Inflammatory macrophage treated with lipopolysaccharide for 4 hours (primary cell): Measurements from ENCODE around the gene TRDN.
"Not testable (repeated sequence)": the region's sequence is repeated elsewhere in the genome, so short reads cannot be mapped to it uniquely, and the experiment has no call there.

ENCODE experiments used
- DNase-seq: peaks from one replicate; pipeline ENCODE4 v3.0.0-alpha.2; 2020

Gene TRDN

GRCh38 chr6:123393331-123393730, 243.4 kb downstream of the TRDN start:
- DNase-seq, result no peak

DNA sequence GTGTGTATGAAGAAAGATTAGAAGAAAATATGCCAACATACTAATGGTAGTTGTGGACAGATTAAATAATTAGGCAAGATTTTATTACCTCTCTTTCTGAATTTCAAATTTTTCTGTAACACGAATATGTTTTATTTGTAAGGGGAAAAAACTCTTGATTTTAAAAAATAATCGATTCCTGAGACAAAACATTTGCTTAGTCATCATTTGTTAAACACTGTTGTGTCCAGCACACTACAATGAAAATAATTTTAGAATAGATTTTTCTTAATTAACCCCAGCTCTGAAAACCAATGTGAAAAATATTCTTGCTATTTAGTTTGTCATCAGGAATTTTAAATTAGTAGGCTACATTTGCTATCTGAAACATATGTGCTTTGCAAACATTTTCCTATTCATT, 253.0 kb downstream of the TRDN start:
- no peak for DNase-seq

- no peak for DNase-seq
These were observed 256.5 kb downstream of the TRDN start for GRCh38 chr6:123380257-123380656.

DNA sequence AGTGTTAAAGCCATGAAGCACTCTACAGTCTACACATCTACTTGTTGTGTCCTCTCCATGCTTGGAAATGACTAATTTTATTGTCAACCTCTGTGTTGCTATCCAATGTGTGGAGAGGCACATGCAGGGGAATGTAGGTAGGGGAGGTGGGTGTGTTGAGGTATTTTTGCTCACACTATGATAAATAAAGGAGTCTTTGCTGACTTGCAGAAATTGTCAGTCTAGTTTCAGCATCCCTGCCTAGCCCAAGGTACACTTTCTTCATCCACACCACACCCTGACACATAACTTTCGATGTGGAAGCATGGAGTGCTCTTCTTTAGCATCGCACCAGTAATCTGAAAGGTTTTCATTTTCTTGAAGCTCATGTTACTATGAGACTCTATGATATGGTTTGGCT, 264.0 kb downstream of the TRDN start:
- DNase-seq, result no peak

- no peak for DNase-seq
These were observed 272.8 kb downstream of the TRDN start for GRCh38 chr6:123363912-123364311.

GRCh38 chr6:123360359-123360758, 276.4 kb downstream of the TRDN start:
- no peak for DNase-seq

- no peak for DNase-seq
These were observed 284.0 kb downstream of the TRDN start for GRCh38 chr6:123352705-123353104.

GRCh38 chr6:123352279-123352678, 284.5 kb downstream of the TRDN start:
- DNase-seq, result no peak

DNA sequence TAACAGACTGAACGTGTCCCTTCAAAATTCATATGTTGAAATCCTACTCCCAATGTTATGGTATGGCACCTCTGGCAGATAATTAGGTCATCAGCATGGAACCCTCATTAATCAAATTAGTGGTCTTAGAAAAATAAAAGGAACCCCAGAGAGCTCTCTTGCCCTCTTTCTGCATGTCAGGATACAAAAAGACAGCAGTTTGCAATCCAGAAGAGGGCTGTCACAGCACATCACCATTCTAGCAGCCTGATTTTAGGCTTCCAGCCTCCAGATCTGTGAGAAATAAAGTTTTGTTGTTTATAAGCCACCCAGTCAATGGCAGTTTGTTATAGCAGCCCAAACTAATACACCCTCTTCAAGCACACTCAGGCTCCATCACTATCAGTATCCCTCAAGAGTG, 292.9 kb downstream of the TRDN start:
- no peak for DNase-seq

GRCh38 chr6:123338394-123338793, 298.4 kb downstream of the TRDN start:
- no peak for DNase-seq

DNA sequence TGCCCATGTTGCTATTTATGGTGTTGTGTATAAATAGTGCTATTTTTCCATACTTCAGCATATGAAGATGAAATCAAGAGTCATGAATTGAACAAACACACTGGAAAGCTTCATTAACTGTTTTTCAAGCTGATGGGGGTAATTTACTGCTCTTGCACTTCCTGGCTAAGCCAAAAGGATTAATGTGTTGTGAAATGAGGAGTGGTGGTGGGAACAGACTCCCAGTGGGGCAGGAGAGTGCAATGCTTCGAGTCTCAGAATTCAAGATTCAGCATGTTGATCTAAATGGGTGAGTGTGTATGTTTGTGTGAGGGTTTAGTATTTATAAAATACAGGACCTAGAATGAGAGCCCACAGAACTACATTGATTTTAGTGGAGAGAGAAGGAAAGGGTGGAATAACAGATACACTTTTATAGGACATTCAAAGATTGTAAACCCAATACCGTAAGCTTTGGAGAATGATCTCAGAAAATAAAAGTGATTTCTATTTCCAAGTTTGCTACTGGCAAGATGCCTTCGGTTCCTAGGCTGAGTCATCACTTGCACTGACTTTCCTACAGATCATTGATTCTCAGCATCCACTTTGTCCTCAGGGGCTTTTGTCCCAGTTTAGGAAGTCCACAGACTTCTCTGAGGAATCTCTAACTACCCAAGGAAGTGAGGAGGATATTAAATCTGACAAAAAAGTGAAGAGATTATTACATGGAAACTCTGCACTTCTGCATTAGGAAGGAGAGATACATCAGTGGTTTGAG, 303.6 kb downstream of the TRDN start:
- no peak for DNase-seq

DNA sequence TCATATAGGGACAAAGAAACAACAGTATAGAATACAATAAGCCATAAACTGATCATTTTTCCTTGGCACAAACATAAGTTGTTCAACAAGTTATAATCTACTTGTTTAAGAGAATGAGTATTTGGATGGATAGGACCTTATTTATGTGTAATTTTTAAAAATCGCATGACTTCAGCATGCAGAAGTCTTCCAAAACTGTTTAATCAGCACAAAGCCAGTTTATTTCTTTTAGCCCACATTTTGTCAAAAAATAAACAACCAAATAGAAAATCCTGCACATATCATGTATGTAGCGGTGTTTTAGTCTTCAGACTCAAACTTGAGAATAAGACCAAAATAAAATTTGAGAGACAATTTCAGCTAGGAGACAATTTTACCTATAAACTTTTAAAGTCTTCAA, 304.7 kb downstream of the TRDN start:
- DNase-seq, result no peak

DNA sequence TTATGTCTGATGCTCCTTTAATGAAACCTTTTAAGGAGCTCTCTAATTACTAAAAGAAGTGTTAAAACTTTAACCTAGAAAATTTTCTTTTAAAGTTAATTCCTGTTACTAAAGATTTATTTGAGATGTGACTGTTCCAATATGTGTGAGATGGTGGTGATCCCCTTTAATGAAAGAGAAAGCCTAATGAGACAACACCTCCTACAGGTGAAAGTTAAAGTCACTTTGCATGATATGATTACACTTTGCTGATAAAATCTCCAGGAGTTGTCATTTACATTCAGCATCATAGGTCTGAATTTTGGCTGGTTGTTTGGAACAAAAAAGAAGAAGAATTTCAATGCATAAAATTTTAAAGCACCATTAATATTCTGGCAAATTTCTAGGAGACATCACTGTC, 307.4 kb downstream of the TRDN start:
- no peak for DNase-seq

DNA sequence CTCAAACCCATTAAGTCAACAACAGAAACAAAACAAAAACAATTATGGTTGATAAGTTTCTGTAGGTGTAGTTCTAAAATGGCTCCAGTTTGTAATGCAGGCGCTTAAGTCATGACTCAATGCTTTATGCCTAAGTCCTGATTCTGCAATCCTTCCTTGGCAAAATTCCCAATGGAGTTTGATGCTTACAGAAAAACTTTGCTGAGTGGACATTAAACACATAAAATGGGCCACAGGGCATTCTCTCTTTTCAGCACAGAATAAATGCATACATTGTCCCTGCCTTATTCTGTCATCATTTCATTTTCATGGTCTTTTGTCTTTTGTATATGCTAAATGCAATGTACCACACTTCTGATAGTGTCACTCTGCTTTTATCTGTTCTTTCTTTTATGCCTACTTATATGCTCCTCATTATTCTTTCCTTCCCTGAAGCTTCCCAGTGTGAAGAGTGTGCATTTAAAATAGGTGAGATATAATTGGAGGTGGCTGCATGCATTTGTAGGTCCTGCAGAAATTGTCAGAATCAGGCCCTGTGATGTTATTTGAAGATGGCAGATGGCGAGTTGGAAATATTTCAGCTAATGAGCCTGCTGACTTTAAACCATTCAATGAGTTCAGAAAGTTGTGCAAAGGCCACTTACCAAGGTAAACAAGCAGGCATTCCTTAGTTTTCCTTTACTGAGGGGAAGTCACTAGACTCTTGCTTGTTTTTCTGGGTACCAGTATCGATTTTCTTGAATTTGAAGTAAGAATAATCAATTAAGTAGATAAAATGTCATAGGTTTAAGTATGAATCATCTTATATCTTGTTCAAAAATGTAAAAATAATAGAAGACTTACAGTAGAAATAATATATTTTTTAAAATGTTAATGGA, 313.1 kb downstream of the TRDN start:
- no peak for DNase-seq

DNA sequence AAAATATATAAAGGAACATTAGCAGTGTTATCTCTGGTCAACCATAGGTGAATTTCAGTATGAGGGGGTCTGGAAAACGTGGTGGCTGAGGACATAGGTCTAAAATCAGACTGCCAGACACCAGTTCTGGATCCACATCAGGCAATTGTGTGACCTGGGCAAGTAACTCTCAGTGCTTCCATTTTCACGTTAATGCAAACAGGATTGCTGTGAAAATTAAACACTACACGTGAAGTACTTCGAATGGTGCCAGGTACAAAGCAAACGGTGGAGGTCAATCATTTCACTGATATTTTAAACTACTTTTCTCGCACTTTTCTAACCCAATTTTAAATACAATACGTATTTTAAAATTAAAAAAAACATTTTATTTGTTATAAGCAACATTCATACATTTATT, 315.7 kb downstream of the TRDN start:
- no peak for DNase-seq

- peak; percentile 26 for DNase-seq
These were observed 319.9 kb downstream of the TRDN start for GRCh38 chr6:123316733-123317323.

GRCh38 chr6:123314459-123314858, 322.3 kb downstream of the TRDN start:
- not testable (repeated sequence) for DNase-seq

DNA sequence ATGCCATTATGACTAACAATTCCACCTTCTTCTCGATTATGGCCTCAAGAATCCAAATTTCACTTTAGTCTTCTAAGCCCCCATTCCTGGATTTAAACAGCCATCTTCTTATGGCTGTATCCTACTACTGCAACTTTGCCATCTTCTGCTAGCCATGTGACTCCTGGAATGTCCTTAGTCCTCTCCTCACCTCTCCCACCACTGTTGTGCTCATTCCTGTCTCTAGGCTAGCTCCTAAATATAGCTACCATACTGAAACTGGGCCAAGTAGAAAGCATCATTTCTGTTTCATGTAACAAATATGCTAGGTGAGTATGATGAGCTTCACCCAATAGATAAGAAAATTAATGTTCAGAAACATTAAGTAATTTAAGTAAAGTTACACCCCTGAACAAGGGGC, 327.6 kb downstream of the TRDN start:
- DNase-seq, result no peak

- no peak for DNase-seq
These were observed 330.4 kb downstream of the TRDN start for GRCh38 chr6:123306334-123306733.

DNA sequence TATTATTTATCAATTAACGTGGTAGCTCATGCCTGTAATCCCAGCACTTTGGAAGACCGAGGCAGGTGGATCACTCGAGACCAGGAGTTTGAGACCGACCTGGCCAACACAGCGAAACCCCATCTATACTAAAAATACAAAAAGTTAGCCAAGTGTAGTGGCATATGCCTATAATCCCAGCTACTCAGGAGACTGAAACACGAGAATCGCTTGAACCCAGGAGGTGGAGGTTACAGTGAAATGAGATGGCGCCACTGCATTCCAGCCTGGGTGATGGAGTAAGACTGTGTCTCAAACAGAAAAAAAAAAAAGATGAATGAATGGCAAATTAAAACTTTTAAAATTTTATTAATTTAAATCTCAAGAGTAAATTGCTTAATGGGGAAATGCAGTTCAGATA, 341.1 kb downstream of the TRDN start:
- no peak for DNase-seq

DNA sequence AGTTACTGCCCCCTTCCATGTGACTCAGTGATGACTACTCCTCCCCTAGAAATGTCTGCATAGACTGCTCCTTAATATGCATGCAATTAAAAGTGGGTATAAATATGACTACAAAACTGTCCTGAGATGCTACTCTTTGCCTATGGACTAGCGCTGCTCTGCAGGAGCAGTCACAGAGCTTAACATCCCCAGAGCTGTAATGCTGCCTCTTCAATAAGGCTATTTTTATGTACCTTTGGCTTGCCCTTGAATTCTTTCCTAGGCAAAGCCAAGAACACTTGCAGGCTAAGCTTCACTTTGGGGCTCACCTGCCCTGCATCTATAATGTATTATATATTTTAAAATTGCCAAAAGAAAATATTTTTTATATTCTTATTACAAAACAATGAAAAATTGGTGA, 341.6 kb downstream of the TRDN start:
- DNase-seq, result no peak

GRCh38 chr6:123288649-123289048, 348.1 kb downstream of the TRDN start:
- no peak for DNase-seq

- DNase-seq, result no peak
These were observed 360.2 kb downstream of the TRDN start for GRCh38 chr6:123276546-123276980.

DNA sequence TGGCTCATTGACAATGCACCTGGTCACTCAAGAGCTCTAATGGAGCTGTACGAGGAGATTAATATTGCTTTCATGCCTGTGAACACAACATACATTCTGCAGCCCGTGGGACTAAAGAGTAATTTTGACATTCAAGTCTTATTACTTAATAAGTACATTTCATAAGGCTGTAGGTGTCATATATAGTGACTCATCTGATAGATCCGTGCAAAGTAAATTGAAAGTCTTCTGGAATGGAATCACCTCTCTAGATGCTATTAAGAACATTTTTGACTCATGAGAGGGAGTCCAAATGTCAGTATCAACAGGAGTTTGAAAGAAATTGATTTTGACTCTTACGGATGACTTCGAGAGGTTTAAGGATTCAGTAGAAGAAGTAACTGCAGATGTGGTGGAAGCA, 372.8 kb downstream of the TRDN start:
- DNase-seq, result no peak
